Fibroblast of mammary gland (primary cell): ENCODE data around the gene LHFPL4.
"Not testable (repeated sequence)": the region's sequence is repeated elsewhere in the genome, so short reads cannot be mapped to it uniquely, and the experiment has no call there.

Experiments used
- DNase-seq: peaks from one replicate; pipeline ENCODE4 v3.0.0-alpha.2; 2010; ENCODE audit warnings: low read depth
- H3K4me3 ChIP-seq: 2 replicates; pipeline ENCODE4 v1.5.1; 2011; ENCODE audit warnings: low read depth, mild to moderate bottlenecking, low read length, moderate library complexity; ENCODE audit not compliant: control insufficient read depth
- TF ChIP-seq, protein P1 (sequence below): conservative IDR thresholded peaks from 2 replicates; pipeline ENCODE4 v1.5.1; 2011; ENCODE audit warnings: low read depth, low read length, inconsistent platforms; ENCODE audit not compliant: control insufficient read depth, insufficient read depth

The LHFPL4 gene

DNA sequence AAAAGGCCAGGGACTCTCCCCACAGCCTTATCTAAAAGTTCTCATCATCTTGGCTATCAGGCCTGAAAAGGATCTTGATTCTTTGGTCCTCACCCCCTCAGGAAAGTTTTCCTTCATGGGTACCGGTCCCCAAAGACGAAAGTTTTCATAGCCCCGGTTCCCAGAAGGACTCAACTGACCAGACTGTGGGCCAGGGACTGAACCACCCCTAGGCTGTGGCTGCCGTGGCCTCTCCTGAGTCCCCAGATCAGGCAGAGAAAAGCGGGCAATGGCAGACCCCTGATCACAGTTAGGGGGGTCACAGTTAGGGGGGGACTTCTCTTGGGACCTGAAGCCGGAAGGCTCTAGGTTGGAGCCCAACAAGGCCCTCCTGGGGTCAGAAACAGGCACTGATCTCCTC, 54.8 kb downstream of the LHFPL4 start:
- TF ChIP-seq, protein P1, sequence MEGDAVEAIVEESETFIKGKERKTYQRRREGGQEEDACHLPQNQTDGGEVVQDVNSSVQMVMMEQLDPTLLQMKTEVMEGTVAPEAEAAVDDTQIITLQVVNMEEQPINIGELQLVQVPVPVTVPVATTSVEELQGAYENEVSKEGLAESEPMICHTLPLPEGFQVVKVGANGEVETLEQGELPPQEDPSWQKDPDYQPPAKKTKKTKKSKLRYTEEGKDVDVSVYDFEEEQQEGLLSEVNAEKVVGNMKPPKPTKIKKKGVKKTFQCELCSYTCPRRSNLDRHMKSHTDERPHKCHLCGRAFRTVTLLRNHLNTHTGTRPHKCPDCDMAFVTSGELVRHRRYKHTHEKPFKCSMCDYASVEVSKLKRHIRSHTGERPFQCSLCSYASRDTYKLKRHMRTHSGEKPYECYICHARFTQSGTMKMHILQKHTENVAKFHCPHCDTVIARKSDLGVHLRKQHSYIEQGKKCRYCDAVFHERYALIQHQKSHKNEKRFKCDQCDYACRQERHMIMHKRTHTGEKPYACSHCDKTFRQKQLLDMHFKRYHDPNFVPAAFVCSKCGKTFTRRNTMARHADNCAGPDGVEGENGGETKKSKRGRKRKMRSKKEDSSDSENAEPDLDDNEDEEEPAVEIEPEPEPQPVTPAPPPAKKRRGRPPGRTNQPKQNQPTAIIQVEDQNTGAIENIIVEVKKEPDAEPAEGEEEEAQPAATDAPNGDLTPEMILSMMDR: no peak
- DNase-seq: no peak
- H3K4me3 ChIP-seq: no peak overlapping the region

DNA sequence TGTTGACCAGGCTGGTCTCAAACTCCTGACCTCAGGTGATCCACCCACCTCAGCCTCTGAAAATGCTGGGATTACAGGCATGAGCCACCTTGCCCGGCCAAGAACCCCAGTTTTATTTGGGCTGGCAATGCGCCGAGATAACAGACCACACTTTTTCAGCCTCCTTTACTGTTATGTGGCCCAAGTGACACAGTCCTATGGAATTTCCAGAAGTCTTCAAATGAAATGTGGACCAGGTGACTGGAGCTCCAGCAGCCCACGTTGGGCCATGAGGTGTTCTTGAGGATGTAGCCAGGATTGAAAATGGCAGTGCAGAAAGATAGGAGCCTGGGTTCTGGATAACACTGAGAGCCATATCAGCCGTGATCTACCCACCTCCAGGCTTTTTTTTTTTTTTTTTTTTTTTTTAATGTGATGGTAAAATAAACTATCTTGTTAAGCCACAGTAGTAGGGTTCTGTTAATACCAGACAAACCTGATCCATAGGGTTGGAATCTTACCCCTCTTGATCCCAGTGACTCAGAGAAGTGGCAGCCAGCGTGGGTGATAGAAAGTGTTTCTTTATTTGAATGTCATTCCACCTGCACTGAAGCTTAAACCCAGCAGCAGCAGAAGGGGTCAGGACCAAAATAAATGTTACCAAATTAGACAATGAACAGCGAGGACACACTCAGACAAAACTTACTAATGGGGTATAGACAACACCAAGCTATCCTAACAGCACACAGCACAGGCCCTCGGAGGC, 55.6 kb downstream of the LHFPL4 start:
- no peak overlapping the region for H3K4me3 ChIP-seq
- peak; percentile 37 for DNase-seq
- TF ChIP-seq, protein P1: no peak

DNA sequence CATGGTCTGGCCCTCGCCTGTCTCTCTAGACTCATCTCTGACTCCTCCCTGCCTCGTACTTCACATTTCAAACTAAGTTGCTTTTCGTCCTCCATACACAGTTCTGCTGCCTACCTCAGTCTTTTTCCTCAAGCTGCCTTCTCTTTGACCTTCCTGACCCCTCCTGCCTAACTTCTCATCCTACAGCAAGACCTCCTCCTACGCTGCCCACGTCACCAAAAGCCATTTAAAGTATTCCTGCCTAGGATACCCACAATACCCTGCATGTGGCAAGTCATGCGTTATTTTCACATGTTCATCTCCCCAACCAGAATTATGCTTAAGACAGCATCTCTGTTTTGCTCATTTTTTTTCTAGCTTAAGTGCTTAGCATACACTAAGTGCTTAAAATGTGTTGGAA, 56.7 kb downstream of the LHFPL4 start:
- no peak overlapping the region for H3K4me3 ChIP-seq
- no peak for DNase-seq
- TF ChIP-seq, protein P1: no peak

DNA sequence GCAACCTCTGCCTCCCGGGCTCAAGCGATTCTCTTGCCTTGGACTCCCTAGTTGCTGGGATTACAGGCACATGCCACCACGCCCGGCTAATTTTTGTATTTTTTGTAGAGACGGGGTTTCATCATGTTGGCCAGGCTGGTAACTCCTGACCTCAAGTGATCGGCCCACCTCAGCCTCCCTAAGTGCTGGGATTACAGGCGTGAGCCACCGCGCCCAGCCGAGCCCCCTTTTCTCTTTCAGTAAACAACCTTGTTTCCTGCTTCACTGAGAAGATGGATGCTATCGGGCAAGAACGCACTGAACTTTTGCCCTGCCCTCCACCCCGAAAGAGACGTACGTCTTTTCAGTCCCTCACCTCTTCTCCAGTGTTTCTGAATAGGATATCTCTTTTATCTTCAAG, 59.6 kb downstream of the LHFPL4 start:
- DNase-seq, H3K4me3 ChIP-seq: not testable (repeated sequence)

DNA sequence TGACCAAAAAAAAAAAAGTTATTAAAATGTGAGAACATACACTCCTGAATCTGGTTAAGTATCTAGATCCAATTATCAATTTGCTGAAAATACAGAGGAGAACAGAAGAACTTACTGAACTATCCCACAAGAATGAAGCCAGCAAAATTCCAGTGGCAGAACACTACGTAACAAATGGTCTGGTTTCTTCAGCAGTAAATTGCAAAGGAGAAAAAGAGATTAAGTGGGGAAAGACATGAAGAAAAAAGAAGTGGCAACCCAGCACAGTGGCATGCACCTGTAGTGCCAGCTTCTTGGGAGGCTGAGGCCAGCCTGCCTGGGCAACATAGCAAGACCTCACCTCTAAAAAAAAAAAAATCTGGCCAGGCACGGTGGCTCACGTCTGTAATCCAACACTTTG, 62.1 kb downstream of the LHFPL4 start:
- no peak overlapping the region for H3K4me3 ChIP-seq
- TF ChIP-seq, protein P1: no peak
- DNase-seq: no peak

DNA sequence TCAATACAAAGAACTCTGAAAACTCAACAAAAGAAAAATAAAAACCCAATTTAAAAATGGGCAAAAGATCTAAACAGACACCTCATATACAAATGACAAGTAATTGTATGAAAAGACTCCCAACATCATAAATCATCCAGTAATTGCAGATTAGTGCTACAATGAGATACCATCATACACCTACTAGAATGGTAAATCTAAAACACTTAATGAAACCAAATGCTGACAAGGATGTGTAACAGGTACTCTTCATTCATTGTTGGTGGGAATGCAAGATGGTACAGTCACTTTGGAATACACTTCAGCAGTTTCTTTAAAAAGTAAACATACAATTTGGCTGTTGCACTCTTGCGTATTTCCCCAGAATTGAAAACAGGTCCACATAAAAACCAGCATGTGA, 68.4 kb downstream of the LHFPL4 start:
- TF ChIP-seq, protein P1: no peak
- DNase-seq: no peak
- no peak overlapping the region for H3K4me3 ChIP-seq

DNA sequence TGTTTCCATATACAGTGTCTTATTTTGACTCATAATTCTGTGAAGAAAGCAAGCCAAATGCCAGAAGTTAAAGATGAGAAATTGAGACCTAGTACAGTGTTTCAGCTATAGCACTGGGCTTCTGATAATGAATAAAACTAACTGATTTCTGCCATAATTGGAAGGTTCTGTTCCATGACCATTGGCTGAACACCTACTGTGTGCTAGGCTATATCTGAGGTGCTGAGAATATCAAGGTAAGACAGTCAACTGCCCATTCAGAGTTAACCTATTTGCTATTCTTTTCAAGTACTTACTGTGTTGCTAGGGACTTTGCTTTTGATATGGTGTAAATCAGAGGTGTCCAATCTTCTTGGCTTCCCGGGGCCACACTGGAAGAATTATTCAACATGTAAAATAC, 73.4 kb downstream of the LHFPL4 start:
- no peak for DNase-seq
- TF ChIP-seq, protein P1: no peak
- no peak overlapping the region for H3K4me3 ChIP-seq
